ENCODE data around the gene HEMGN. TPM values are rescaled to one million over a fixed set of nuclear protein-coding genes. Genes with fewer than 3 reads are reported as not detected.

Gene HEMGN
- total and polyA plus RNA-seq, 2 of the 4 experiments (the other 2 are of a cell fraction) = not detected

GRCh38 chr9:97892421-97892820 lies 45.6 kb downstream of the HEMGN start:
- no CpG with 5 or more reads among the region's 2 CpGs for WGBS, 2 experiments (ENCODE audit: extremely low coverage in 2 of 2, insufficient read length in 1 of 2)
- no peak overlapping the region for H2BK120ac ChIP-seq (ENCODE audit: low read depth, low read length)

More at GRCh38 chr9:97892421-97892820, 45.6 kb downstream of the HEMGN start:
- no peaks in the 10 kb centered on the region for H3K36me3 ChIP-seq (ENCODE audit: control insufficient read depth, insufficient read depth, low read length)
- H4K20me1 ChIP-seq (ENCODE audit: insufficient read depth, low read length) = no peaks in the 10 kb centered on the region
- H3K9me1 ChIP-seq (ENCODE audit: insufficient read depth, low read length) = no peaks in the 10 kb centered on the region; the same call in 1 of the 2 replicates
- CTCF ChIA-PET = no interaction called here
- no peak overlapping the region for H2AFZ ChIP-seq (replicated peaks; ENCODE audit: low read length, poor library complexity)
- H3K56ac ChIP-seq (ENCODE audit: extremely low read depth, insufficient read depth, low read length) = no peak overlapping the region
- no peak overlapping the region for H2BK20ac ChIP-seq (ENCODE audit: low read depth, low read length)
- H3K23ac ChIP-seq (ENCODE audit: low read depth, low read length) = no peak overlapping the region
- H2AK5ac ChIP-seq (ENCODE audit: low read depth, low read length) = no peak overlapping the region
- no peak overlapping the region for H3K18ac ChIP-seq (ENCODE audit: low read depth, low read length)
- in situ Hi-C loops (cut with MboI; ENCODE audit: low sequenced_read_pairs) (no loop called here), intact Hi-C loops (cut with micrococcal nuclease) (loop anchor here (10.0 kb wide), 1 partner anchor 428 kb away; no protein-coding TSS in a partner anchor), dilution Hi-C loops (cut with HindIII; ENCODE audit: low sequenced_read_pairs, unreplicated experiment) (no loop called here)
- no peak overlapping the region for H4K8ac ChIP-seq (ENCODE audit: low read depth in 2 of 2, low read length in 2 of 2)
- no peak overlapping the region for H3K27ac ChIP-seq (ENCODE audit: insufficient read depth, low read length)
- H3K27me3 ChIP-seq (ENCODE audit: control insufficient read depth, insufficient read depth, low read length) = peaks cover 3% of the 10 kb centered on the region; the same call in 1 of the 2 replicates
- peaks cover 6% of the 10 kb centered on the region for H3K9me3 ChIP-seq (ENCODE audit: control insufficient read depth, insufficient read depth, low read length)
- no peaks in the 10 kb centered on the region for H3K4me1 ChIP-seq (ENCODE audit: control insufficient read depth, insufficient read depth, low read length)
- H4K91ac ChIP-seq (ENCODE audit: insufficient read depth, low read depth, low read length) = no peak overlapping the region
- no peak overlapping the region for H3K14ac ChIP-seq (replicated peaks; ENCODE audit: low read depth, low read length)
- DNase-seq = no peak
- H2BK5ac ChIP-seq (ENCODE audit: low read depth, low read length, poor library complexity, severe bottlenecking) = no peak overlapping the region
- no peak overlapping the region for H2BK15ac ChIP-seq (ENCODE audit: low read depth, low read length)
- BruUV-seq (replicated peaks) = no TSS peak
- no peaks in the 10 kb centered on the region for H3K79me1 ChIP-seq (ENCODE audit: low read depth in 1 of 2, low read length in 2 of 2)
- no peak overlapping the region for H3K4me2 ChIP-seq (ENCODE audit: low read depth, low read length)
- H4K5ac ChIP-seq (ENCODE audit: low read depth, low read length) = no peak overlapping the region
- no peak for ATAC-seq (ENCODE audit: low read depth)
- H2AK9ac ChIP-seq (replicated peaks; ENCODE audit: low read depth, low read length, poor library complexity) = no peak overlapping the region
- no peak overlapping the region for H3K4me3 ChIP-seq (ENCODE audit: insufficient read depth, low read depth, low read length)
- TF ChIP-seq FOS (IDR thresholded peaks at IDR 0.05; ENCODE audit: low read depth, low read length) (no peak), SMC3 (IDR thresholded peaks at IDR 0.05; ENCODE audit: low read depth, low read length) (no peak), RAD21 (IDR thresholded peaks at IDR 0.05; ENCODE audit: low read length) (no peak; the same call in 1 of the 2 replicates), ELK1 (IDR thresholded peaks at IDR 0.05; ENCODE audit: borderline replicate concordance, low read depth, low read length) (no peak), USF2 (IDR thresholded peaks at IDR 0.05; ENCODE audit: low read depth, low read length) (no peak), MXI1 (IDR thresholded peaks at IDR 0.05; ENCODE audit: borderline replicate concordance, low read depth, low read length) (no peak), MAZ (IDR thresholded peaks at IDR 0.05; ENCODE audit: borderline replicate concordance, low read depth, low read length) (no peak), CTCF (conservative IDR thresholded peaks at IDR 0.05; ENCODE audit: low read depth, low read length) (no peak), POLR2A (IDR thresholded peaks at IDR 0.05; ENCODE audit: low read depth, low read length) (no peak), MAFK (IDR thresholded peaks at IDR 0.05; ENCODE audit: low read depth, low read length) (no peak), BHLHE40 (IDR thresholded peaks at IDR 0.05; ENCODE audit: low read depth, low read length) (no peak), CHD1 (IDR thresholded peaks at IDR 0.05; ENCODE audit: low read depth, low read length) (no peak), CEBPB (IDR thresholded peaks at IDR 0.05; ENCODE audit: low read depth, low read length) (no peak), RCOR1 (IDR thresholded peaks at IDR 0.05; ENCODE audit: insufficient replicate concordance, low read length) (no peak), NFE2L2 (IDR thresholded peaks at IDR 0.05; ENCODE audit: low read depth, low read length) (no peak), RFX5 (IDR thresholded peaks at IDR 0.05; ENCODE audit: low read depth, low read length) (no peak)
- H3K9ac ChIP-seq (ENCODE audit: low read depth, low read length) = no peak overlapping the region
- no peak overlapping the region for H3K4ac ChIP-seq (ENCODE audit: low read depth, low read length)
- POLR2A ChIA-PET (ENCODE audit: unreplicated experiment) = no interaction called here
